HFF-Myc (cell line): ENCODE results near the gene RETSAT.

Source experiments
- DNase-seq: peaks from one replicate; pipeline ENCODE4 v3.0.0-alpha.2; 2011; ENCODE audit warnings: low read depth; ENCODE audit errors: extremely low read depth
- H3K4me3 ChIP-seq: replicated peaks from 2 replicates; pipeline ENCODE4 v1.5.1; 2011; ENCODE audit warnings: low read depth, mild to moderate bottlenecking, control low read depth, low read length
- TF ChIP-seq, protein P1 (sequence below): IDR thresholded peaks from 2 replicates; pipeline ENCODE4 v1.5.1; 2012; ENCODE audit warnings: mild to moderate bottlenecking, low read depth, low read length, control low read depth; ENCODE audit errors: missing control alignments

The RETSAT gene

DNA sequence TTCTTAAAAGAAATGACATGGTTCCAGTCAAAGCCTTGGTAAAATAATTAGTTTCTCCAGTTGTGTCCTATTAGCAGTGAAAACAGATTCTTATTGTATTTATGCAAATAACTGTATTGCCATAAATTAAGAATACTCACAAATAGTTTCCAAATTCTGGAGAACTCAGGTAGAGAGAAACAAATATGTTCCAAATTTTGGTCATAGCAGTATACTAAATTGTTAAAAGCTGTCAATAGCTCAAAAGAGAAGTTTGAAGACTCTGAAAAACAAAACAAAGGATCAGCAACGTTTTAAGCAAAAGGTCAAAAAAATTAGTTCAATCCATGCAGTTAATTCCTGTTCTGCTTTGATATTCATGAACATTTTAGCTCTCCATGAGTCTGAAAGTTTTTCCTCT, 25.7 kb upstream of the RETSAT start:
- no peak for DNase-seq
- no peak overlapping the region for H3K4me3 ChIP-seq
- TF ChIP-seq, protein P1, sequence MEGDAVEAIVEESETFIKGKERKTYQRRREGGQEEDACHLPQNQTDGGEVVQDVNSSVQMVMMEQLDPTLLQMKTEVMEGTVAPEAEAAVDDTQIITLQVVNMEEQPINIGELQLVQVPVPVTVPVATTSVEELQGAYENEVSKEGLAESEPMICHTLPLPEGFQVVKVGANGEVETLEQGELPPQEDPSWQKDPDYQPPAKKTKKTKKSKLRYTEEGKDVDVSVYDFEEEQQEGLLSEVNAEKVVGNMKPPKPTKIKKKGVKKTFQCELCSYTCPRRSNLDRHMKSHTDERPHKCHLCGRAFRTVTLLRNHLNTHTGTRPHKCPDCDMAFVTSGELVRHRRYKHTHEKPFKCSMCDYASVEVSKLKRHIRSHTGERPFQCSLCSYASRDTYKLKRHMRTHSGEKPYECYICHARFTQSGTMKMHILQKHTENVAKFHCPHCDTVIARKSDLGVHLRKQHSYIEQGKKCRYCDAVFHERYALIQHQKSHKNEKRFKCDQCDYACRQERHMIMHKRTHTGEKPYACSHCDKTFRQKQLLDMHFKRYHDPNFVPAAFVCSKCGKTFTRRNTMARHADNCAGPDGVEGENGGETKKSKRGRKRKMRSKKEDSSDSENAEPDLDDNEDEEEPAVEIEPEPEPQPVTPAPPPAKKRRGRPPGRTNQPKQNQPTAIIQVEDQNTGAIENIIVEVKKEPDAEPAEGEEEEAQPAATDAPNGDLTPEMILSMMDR: no peak

DNA sequence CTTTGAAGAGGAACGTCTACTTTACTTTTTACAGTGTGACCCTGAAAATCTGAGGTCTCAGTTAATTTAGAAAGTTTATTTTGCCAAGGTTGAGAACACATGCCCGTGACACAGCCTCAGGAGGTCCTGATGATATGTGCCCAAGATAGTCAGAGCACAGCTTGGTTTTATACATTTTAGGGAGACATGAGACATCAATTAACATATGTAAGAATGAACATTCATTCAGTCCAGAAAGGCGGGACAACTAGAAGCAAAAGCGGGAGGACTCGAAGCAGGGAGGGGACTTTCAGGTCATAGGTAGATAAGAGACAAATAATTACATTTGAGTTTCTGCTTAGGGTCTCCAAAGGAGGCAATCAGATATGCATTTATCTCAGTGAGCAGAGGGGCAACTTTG, 23.9 kb upstream of the RETSAT start:
- no peak for DNase-seq
- H3K4me3 ChIP-seq: no peak overlapping the region
- TF ChIP-seq, protein P1: no peak

DNA sequence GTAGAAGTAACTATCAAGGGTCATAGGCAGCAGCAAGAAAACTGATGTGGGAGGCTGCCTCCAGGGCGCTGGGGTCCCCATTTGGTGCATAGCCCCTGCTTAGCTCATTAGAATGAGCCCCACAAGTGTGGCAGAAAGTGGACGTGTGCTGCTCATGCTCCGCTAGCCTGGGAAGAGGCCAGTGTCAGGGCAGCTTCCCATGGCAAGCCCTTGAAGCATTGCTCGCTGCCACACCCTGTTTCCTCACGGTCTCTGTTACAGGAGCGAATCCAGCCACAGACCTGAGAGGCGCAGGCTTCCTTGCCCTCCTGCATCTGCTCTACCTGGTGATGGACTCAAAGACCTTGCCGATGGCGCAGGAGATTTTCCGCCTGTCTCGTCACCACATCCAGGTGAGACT, 22.8 kb upstream of the RETSAT start:
- DNase-seq: no peak
- no peak overlapping the region for H3K4me3 ChIP-seq
- TF ChIP-seq, protein P1: no peak

DNA sequence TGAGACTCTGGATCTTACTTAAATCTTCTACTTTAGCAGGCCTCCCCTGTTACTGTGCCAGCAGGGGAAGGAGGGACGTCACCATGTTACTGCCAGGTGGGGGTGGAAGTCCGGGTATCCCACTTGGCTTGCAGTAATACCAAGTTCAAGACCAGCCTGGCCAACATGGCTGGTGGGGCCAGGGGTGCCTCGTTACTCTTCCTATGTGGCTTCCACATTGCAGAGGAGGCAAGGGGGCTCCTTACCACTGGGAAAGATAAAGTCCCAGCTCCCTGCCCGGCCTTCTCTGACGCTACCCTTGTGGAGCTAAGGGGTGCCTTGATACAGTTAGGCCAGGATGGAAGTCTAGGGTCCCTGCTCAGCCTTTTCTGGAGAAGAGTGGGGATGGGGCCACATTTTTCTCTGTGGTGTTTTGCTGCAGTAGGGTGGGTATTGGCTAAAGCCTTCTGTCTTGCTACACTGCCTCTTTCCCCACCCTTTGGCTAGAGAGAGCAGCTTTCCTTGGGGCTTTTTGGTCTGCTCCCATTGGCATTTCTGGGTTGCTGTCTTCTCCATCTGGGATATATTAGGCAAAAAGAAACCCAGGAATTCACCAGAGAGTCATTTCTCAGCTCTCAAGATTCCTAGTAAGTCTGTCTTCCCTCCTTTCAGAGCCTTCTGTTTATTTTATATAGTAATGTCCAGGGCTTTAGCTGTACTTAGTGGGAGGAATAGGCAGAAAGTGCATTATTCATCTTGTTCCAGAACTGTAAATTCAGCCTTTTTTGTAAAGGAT, 22.1 kb upstream of the RETSAT start:
- TF ChIP-seq, protein P1: no peak
- no peak for DNase-seq
- H3K4me3 ChIP-seq: no peak overlapping the region

DNA sequence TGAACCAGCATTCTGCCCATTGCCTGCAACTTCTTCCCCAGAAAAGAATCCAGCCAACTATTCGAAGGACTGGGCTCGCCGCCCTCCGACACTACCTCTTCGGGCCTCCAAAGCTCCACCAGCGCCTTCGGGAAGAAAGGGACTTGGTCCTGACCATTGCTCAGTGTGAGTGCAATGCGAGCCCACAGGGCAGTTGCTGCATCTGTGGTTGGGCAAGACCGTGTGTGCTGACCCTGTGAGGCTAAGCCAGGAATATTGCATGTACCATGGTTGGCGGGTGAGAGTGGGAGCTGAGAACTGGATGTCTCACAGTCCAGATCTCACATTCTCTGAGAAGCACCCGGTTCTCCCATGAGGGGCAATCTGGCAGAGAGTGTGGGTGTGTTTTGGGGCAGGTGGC, 16.7 kb upstream of the RETSAT start:
- H3K4me3 ChIP-seq: no peak overlapping the region
- TF ChIP-seq, protein P1: no peak
- DNase-seq: no peak

DNA sequence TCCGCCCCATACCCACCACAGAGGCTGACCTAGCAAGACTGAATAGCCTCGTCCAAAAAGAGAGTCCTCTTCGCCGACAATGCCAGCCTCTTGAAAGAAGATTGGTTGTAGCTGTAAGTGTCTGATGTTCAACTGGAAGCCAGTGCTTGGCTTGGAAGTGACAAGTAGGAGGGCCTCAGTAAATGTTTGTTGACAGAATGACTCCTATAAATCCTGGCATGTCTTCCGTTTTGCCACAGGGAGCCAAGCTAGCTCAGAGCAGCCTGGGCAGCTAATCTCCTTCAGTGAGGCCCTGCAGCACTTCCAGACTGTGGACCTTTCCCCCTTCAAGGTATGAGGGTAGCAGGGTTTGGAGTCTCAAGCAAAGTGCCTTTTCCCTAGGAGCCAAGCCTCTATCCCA, 15.2 kb upstream of the RETSAT start:
- DNase-seq: no peak
- H3K4me3 ChIP-seq: no peak overlapping the region
- TF ChIP-seq, protein P1: no peak

DNA sequence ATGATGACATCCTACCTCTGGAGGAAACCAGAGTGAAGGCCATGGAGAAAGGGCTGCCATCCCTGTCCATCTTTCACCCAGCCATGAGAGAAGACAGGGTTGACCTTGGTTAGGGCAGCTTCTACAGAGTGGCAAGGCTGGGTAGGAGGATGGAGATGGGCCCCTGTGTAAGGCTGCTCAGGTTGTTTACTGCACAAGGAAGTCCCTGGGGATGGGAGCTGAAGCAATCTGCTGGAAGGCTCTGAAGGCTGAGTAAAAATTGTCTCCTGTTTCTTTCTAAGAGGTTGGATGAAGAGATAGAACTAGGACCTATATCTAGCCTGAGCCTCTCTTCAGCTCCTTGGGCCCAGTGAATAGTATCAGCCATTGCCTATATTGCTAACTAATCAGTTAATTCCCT, 14.6 kb upstream of the RETSAT start:
- TF ChIP-seq, protein P1: no peak
- no peak for DNase-seq
- no peak overlapping the region for H3K4me3 ChIP-seq
